Omental fat pad (tissue), 4 donors: ENCODE measurements around the gene CLECL1. TPM values are rescaled to one million over a fixed set of nuclear protein-coding genes. Genes with fewer than 3 reads are reported as not detected.

Experiments
- ATAC-seq: fragments of 150-250 bp; one replicate; pipeline ENCODE4 v1.9.1; 2016; ENCODE audit warnings: mild to moderate bottlenecking, moderate library complexity; ENCODE audit not compliant: low FRiP score
- DNase-seq: peaks from one replicate; pipeline ENCODE4 v3.0.0-alpha.2; 2019; ENCODE audit warnings: low spot score
- CTCF ChIP-seq, 3 donors: fragments of 450-650 bp; IDR thresholded peaks; one replicate each; pipeline ENCODE4 v1.5.1; 2016 to 2017; ENCODE audit warnings: antibody characterized with exemption in 3 of 3, mild to moderate bottlenecking in 3 of 3, moderate library complexity in 2 of 3
- total RNA-seq, 4 donors: library from RNA; depleted of rRNA; stranded (reverse); fragments of >200 nt; gene quantifications; one replicate each; pipeline ENCODE4 v1.1.0, GENCODE V29; 2016

CLECL1 gene
- total RNA-seq, 4 donors from 2014 or later: 0.84 to 2.2 TPM; not detected in 2

GRCh38 chr12:9673404-9674225 is 59.3 kb downstream of the CLECL1 start:
- no peak for TF ChIP-seq CTCF (IDR thresholded peaks at IDR 0.05)
- no peak for DNase-seq
- peak; percentile 75 for ATAC-seq

Other genes starting within 250 kb of the CLECL1 start
- 1 to 10 TPM; 1.1 to 3.5 (median 2.3) TPM for gene KLRB1, start 125.2 kb downstream of the CLECL1 start, total RNA-seq
- 10 to 100 TPM; 10.4 to 20.5 (median 14.8) TPM for gene CLEC2D, start 63.4 kb downstream of the CLECL1 start, total RNA-seq
- 10 to 100 TPM; 10.0 to 36.3 (median 17.0) TPM for gene CD69, start 27.8 kb upstream of the CLECL1 start, total RNA-seq
- gene KLRF1, start 94.4 kb upstream of the CLECL1 start, total RNA-seq: under 1 TPM in 1 of 4 donors, not detected in 3; 0.46 TPM
- 10 to 100 TPM; 23.8 to 48.2 (median 31.5) TPM for gene CLEC2B, start 136.3 kb upstream of the CLECL1 start, total RNA-seq
- gene KLRF2, start 148.4 kb upstream of the CLECL1 start, total RNA-seq: not detected
- gene CLEC2A, start 199.3 kb upstream of the CLECL1 start, total RNA-seq: not detected
- 1 to 10 TPM in 3 of 4 donors, under 1 TPM in 1; 0.75 to 6.5 (median 1.7) TPM for gene CLEC12A, start 238.3 kb upstream of the CLECL1 start, total RNA-seq